Left ventricle myocardium inferior (tissue), 1 donor: ENCODE data around the gene SMIM14. TPM values are rescaled to one million over a fixed set of nuclear protein-coding genes. Genes with fewer than 3 reads are reported as not detected.

Experiments used
- DNase-seq: peaks from one replicate; pipeline ENCODE4 v3.0.0-alpha.2; 2020
- H3K27ac ChIP-seq: fragments of 200-600 bp; replicated peaks from 2 replicates; pipeline ENCODE4 v1.8.0; 2021
- H3K27me3 ChIP-seq: fragments of 200-600 bp; 2 replicates; pipeline ENCODE4 v1.8.0; 2021; ENCODE audit warnings: low read depth
- H3K36me3 ChIP-seq: fragments of 200-600 bp; 2 replicates; pipeline ENCODE4 v1.8.0; 2021
- H3K4me1 ChIP-seq: fragments of 200-600 bp; 2 replicates; pipeline ENCODE4 v1.8.0; 2021
- H3K4me3 ChIP-seq: fragments of 200-600 bp; 2 replicates; pipeline ENCODE4 v1.8.0; 2021; ENCODE audit warnings: mild to moderate bottlenecking, moderate library complexity
- H3K9me3 ChIP-seq: fragments of 200-600 bp; replicated peaks from 2 replicates; pipeline ENCODE4 v1.8.0; 2021
- CTCF ChIP-seq: fragments of 200-600 bp; IDR thresholded peaks from 2 replicates; pipeline ENCODE4 v1.8.0; 2021; ENCODE audit warnings: antibody characterized with exemption, mild to moderate bottlenecking, borderline replicate concordance
- intact Hi-C: fragments of 100-400 bp; cut with micrococcal nuclease; formaldehyde crosslinking; loops from one replicate; pipeline ENCODE4 v1.11.0; 2022
- total RNA-seq: library from RNA; stranded (reverse); fragmentation: NEBNext Ultra II Directional; extraction: Animal tissue kit (Norgen Biotek cat#: 25700); gene quantifications from one replicate; pipeline ENCODE4 v1.2.1, GENCODE V29; 2021
- donor health status: DM: no; HTN: yes; CAD: no; lungs with severe emphysema.

Gene SMIM14
- total RNA-seq, 1 donor from 2014 or later = 11.4 TPM

- no peaks in the 10 kb centered on the region for H3K9me3 ChIP-seq
- no peak for TF ChIP-seq CTCF
- no peaks in the 10 kb centered on the region for H3K4me1 ChIP-seq
- no peak overlapping the region for H3K27ac ChIP-seq
- intact Hi-C loops = no loop called here
- no peak for DNase-seq
- no peaks in the 10 kb centered on the region for H3K36me3 ChIP-seq
- H3K4me3 ChIP-seq = no peak overlapping the region
- H3K27me3 ChIP-seq = no peaks in the 10 kb centered on the region
These were observed 11.1 kb upstream of the SMIM14 start for GRCh38 chr4:39649639-39650265.

GRCh38 chr4:39648827-39649558, 10.3 kb upstream of the SMIM14 start:
- intact Hi-C loops = no loop called here
- H3K36me3 ChIP-seq = no peaks in the 10 kb centered on the region
- no peak for TF ChIP-seq CTCF
- DNase-seq = no peak
- H3K27ac ChIP-seq = no peak overlapping the region
- H3K9me3 ChIP-seq = no peaks in the 10 kb centered on the region
- no peaks in the 10 kb centered on the region for H3K4me1 ChIP-seq
- H3K4me3 ChIP-seq = no peak overlapping the region
- H3K27me3 ChIP-seq = no peaks in the 10 kb centered on the region

- H3K4me1 ChIP-seq = no peaks in the 10 kb centered on the region
- H3K27me3 ChIP-seq = no peaks in the 10 kb centered on the region
- TF ChIP-seq CTCF = no peak
- intact Hi-C loops = no loop called here
- H3K9me3 ChIP-seq = no peaks in the 10 kb centered on the region
- H3K36me3 ChIP-seq = no peaks in the 10 kb centered on the region
- H3K27ac ChIP-seq = no peak overlapping the region
- DNase-seq = no peak
- H3K4me3 ChIP-seq = no peak overlapping the region
These were observed 9.5 kb upstream of the SMIM14 start for GRCh38 chr4:39648213-39648612.

- Histone ChIP-seq H3K4me1 (peaks cover 21% of the 10 kb centered on the region), H3K27me3 (no peaks in the 10 kb centered on the region), H3K9me3 (no peaks in the 10 kb centered on the region), H3K27ac (no peak overlapping the region), H3K4me3 (no peak overlapping the region), H3K36me3 (no peaks in the 10 kb centered on the region)
- no peak for DNase-seq
- intact Hi-C loops = no loop called here
- TF ChIP-seq CTCF = no peak
These were observed 4.4 kb upstream of the SMIM14 start for GRCh38 chr4:39642885-39643552.

- no peak for TF ChIP-seq CTCF
- H3K9me3 ChIP-seq = no peaks in the 10 kb centered on the region
- H3K27me3 ChIP-seq = no peaks in the 10 kb centered on the region
- H3K36me3 ChIP-seq = no peaks in the 10 kb centered on the region
- H3K27ac ChIP-seq = no peak overlapping the region
- intact Hi-C loops = no loop called here
- H3K4me1 ChIP-seq = peaks cover 32% of the 10 kb centered on the region
- H3K4me3 ChIP-seq = no peak overlapping the region
- no peak for DNase-seq
These were observed 2.8 kb upstream of the SMIM14 start for GRCh38 chr4:39641451-39641850.
